ENCODE results near the gene AGMO.

GRCh38 chr7:15567652-15568051 is 5.8 kb upstream of the AGMO start:
- TF ChIP-seq, protein P1, sequence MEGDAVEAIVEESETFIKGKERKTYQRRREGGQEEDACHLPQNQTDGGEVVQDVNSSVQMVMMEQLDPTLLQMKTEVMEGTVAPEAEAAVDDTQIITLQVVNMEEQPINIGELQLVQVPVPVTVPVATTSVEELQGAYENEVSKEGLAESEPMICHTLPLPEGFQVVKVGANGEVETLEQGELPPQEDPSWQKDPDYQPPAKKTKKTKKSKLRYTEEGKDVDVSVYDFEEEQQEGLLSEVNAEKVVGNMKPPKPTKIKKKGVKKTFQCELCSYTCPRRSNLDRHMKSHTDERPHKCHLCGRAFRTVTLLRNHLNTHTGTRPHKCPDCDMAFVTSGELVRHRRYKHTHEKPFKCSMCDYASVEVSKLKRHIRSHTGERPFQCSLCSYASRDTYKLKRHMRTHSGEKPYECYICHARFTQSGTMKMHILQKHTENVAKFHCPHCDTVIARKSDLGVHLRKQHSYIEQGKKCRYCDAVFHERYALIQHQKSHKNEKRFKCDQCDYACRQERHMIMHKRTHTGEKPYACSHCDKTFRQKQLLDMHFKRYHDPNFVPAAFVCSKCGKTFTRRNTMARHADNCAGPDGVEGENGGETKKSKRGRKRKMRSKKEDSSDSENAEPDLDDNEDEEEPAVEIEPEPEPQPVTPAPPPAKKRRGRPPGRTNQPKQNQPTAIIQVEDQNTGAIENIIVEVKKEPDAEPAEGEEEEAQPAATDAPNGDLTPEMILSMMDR (conservative IDR thresholded peaks at IDR 0.05; ENCODE audit: low read length): no peak
- no peak for TF ChIP-seq EZH2phosphoT487 (IDR thresholded peaks at IDR 0.05; ENCODE audit: borderline replicate concordance)

All from Loucy (cell line).